Astrocyte (in vitro differentiated cells and primary cell): Measurements from ENCODE around the gene OR52D1. TPM values are rescaled to one million over a fixed set of nuclear protein-coding genes. Genes with fewer than 3 reads are reported as not detected.

ENCODE experiments used
- DNase-seq: peaks from one replicate; pipeline ENCODE4 v3.0.0-alpha.2; 2010; ENCODE audit warnings: low read depth
- FAIRE-seq: peaks from 2 replicates; lab custom pipeline; 2011; peaks lifted over from hg19 to GRCh38; lab: Jason Lieb, UNC
- H2AFZ ChIP-seq: 2 replicates; pipeline ENCODE4 v1.6.0; 2012; ENCODE audit warnings: low read depth, low read length, inconsistent platforms
- H3K27ac ChIP-seq: 2 replicates; pipeline ENCODE4 v1.5.1; 2011; ENCODE audit warnings: low read depth, low read length, inconsistent platforms
- H3K27me3 ChIP-seq: 2 replicates; pipeline ENCODE4 v1.6.0; 2011; ENCODE audit warnings: low read length, inconsistent platforms; ENCODE audit not compliant: insufficient read depth
- H3K36me3 ChIP-seq: 2 replicates; pipeline ENCODE4 v1.5.1; 2011; ENCODE audit warnings: low read length, inconsistent platforms; ENCODE audit not compliant: insufficient read depth
- H3K4me1 ChIP-seq: 2 replicates; pipeline ENCODE4 v1.5.1; 2011; ENCODE audit warnings: low read length, inconsistent platforms; ENCODE audit not compliant: insufficient read depth
- H3K4me2 ChIP-seq: 2 replicates; pipeline ENCODE4 v1.6.0; 2012; ENCODE audit warnings: low read length, inconsistent platforms
- H3K4me3 ChIP-seq: 2 replicates; pipeline ENCODE4 v1.5.1; 2011; ENCODE audit warnings: low read depth, mild to moderate bottlenecking, low read length, inconsistent platforms; ENCODE audit not compliant: insufficient read depth
- H3K79me2 ChIP-seq: 2 replicates; pipeline ENCODE4 v1.6.0; 2012; ENCODE audit warnings: mild to moderate bottlenecking, low read length, inconsistent platforms; ENCODE audit not compliant: insufficient read depth
- H3K9ac ChIP-seq: 2 replicates; pipeline ENCODE4 v1.6.0; 2012; ENCODE audit warnings: mild to moderate bottlenecking, low read length, inconsistent platforms
- H3K9me3 ChIP-seq: 2 replicates; pipeline ENCODE4 v1.5.1; 2012; ENCODE audit warnings: low read depth, mild to moderate bottlenecking, low read length, inconsistent platforms; ENCODE audit not compliant: insufficient read depth
- H4K20me1 ChIP-seq: 2 replicates; pipeline ENCODE4 v1.6.0; 2012; ENCODE audit warnings: low read length, inconsistent platforms; ENCODE audit not compliant: insufficient read depth
- H3K27ac Mint-ChIP-seq: one replicate; pipeline ENCODE4 v1.8.0; 2021; ENCODE audit warnings: mild to moderate bottlenecking, mixed read lengths; ENCODE audit not compliant: unreplicated experiment
- H3K27me3 Mint-ChIP-seq: one replicate; pipeline ENCODE4 v1.8.0; 2021; ENCODE audit warnings: low read depth, mixed read lengths; ENCODE audit not compliant: unreplicated experiment
- H3K36me3 Mint-ChIP-seq: one replicate; pipeline ENCODE4 v1.8.0; 2021; ENCODE audit warnings: low read depth, mixed read lengths; ENCODE audit not compliant: unreplicated experiment
- H3K4me1 Mint-ChIP-seq: one replicate; pipeline ENCODE4 v1.8.0; 2021; ENCODE audit warnings: low read depth, mixed read lengths; ENCODE audit not compliant: unreplicated experiment
- H3K4me3 Mint-ChIP-seq: one replicate; pipeline ENCODE4 v1.8.0; 2021; ENCODE audit warnings: mild to moderate bottlenecking, moderate library complexity, mixed read lengths; ENCODE audit not compliant: unreplicated experiment
- H3K9me3 Mint-ChIP-seq: one replicate; pipeline ENCODE4 v1.8.0; 2021; ENCODE audit warnings: mild to moderate bottlenecking, mixed read lengths; ENCODE audit not compliant: unreplicated experiment
- EZH2 ChIP-seq: IDR thresholded peaks from 2 replicates; pipeline ENCODE4 v1.6.1; 2012; ENCODE audit warnings: mild to moderate bottlenecking, low read length, inconsistent platforms; ENCODE audit not compliant: insufficient read depth
- total RNA-seq: library from RNA; stranded (reverse); gene quantifications from 2 replicates; pipeline ENCODE4 v1.2.1, GENCODE V29; 2021
- TF ChIP-seq, protein P1 (sequence below): IDR thresholded peaks from 2 replicates; pipeline ENCODE4 v1.5.1; 2011; ENCODE audit warnings: low read depth, mild to moderate bottlenecking, inconsistent platforms, low read length, moderate library complexity; ENCODE audit not compliant: insufficient read depth

OR52D1 gene
- total RNA-seq, 1 donor from 2014 or later = not detected

GRCh38 chr11:5489576-5490357, 1.3 kb downstream of the OR52D1 start:
- no peaks in the 10 kb centered on the region for H3K4me1 ChIP-seq
- H4K20me1 ChIP-seq = no peaks in the 10 kb centered on the region
- H3K27ac Mint-ChIP-seq = no peak overlapping the region
- H3K36me3 ChIP-seq = no peaks in the 10 kb centered on the region
- H3K27me3 Mint-ChIP-seq = no peaks in the 10 kb centered on the region
- peaks cover 2% of the 10 kb centered on the region for H3K9me3 Mint-ChIP-seq
- H3K9me3 ChIP-seq = no peaks in the 10 kb centered on the region
- H3K4me3 ChIP-seq = no peak overlapping the region
- H3K36me3 Mint-ChIP-seq = no peaks in the 10 kb centered on the region
- H3K4me3 Mint-ChIP-seq = no peak overlapping the region
- H3K4me1 Mint-ChIP-seq = peaks cover 3% of the 10 kb centered on the region
- no peaks in the 10 kb centered on the region for H3K79me2 ChIP-seq
- FAIRE-seq = no peak
- no peak overlapping the region for H3K9ac ChIP-seq
- TF ChIP-seq EZH2 = no peak
- TF ChIP-seq, protein P1, sequence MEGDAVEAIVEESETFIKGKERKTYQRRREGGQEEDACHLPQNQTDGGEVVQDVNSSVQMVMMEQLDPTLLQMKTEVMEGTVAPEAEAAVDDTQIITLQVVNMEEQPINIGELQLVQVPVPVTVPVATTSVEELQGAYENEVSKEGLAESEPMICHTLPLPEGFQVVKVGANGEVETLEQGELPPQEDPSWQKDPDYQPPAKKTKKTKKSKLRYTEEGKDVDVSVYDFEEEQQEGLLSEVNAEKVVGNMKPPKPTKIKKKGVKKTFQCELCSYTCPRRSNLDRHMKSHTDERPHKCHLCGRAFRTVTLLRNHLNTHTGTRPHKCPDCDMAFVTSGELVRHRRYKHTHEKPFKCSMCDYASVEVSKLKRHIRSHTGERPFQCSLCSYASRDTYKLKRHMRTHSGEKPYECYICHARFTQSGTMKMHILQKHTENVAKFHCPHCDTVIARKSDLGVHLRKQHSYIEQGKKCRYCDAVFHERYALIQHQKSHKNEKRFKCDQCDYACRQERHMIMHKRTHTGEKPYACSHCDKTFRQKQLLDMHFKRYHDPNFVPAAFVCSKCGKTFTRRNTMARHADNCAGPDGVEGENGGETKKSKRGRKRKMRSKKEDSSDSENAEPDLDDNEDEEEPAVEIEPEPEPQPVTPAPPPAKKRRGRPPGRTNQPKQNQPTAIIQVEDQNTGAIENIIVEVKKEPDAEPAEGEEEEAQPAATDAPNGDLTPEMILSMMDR = no peak
- H2AFZ ChIP-seq = no peak overlapping the region
- DNase-seq = peak; percentile 1
- H3K4me2 ChIP-seq = no peak overlapping the region
- H3K27ac ChIP-seq = no peak overlapping the region
- no peaks in the 10 kb centered on the region for H3K27me3 ChIP-seq

- Mint-ChIP-seq H3K9me3 (no peaks in the 10 kb centered on the region), H3K36me3 (no peaks in the 10 kb centered on the region), H3K27me3 (no peaks in the 10 kb centered on the region), H3K4me3 (no peak overlapping the region), H3K27ac (no peak overlapping the region), H3K4me1 (no peaks in the 10 kb centered on the region)
- Histone ChIP-seq H3K36me3 (no peaks in the 10 kb centered on the region), H3K9me3 (no peaks in the 10 kb centered on the region), H2AFZ (no peak overlapping the region), H3K9ac (no peak overlapping the region), H3K4me3 (no peak overlapping the region), H3K27ac (no peak overlapping the region), H4K20me1 (no peaks in the 10 kb centered on the region), H3K4me1 (no peaks in the 10 kb centered on the region), H3K4me2 (no peak overlapping the region), H3K79me2 (no peaks in the 10 kb centered on the region), H3K27me3 (no peaks in the 10 kb centered on the region)
- TF ChIP-seq, protein P1 = no peak
- TF ChIP-seq EZH2 = no peak
- no peak for FAIRE-seq
- DNase-seq = no peak
Measured at GRCh38 chr11:5499671-5500070, 11.2 kb downstream of the OR52D1 start.

DNA sequence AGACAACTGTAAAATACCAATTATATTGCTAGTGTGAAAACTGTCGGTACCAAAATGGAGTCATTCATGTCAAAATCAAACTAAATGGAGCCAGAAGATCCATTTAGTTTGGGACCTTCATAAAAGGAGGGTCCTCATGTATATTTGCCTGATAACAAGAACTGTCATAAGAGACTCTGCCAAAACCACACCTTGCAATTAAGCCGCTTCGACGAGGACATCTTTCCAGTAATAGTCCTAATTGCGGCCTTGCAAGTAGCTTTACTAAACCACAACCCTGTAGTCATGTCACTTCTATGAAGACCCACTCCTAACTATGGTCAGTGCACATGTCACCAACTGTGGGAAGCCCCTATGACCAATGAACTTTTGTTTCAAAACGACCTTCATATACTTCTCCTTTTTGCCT, 11.9 kb downstream of the OR52D1 start:
- H4K20me1 ChIP-seq = no peaks in the 10 kb centered on the region
- Mint-ChIP-seq H3K4me3 (no peak overlapping the region), H3K27me3 (no peaks in the 10 kb centered on the region), H3K36me3 (no peaks in the 10 kb centered on the region), H3K4me1 (no peaks in the 10 kb centered on the region), H3K27ac (no peak overlapping the region), H3K9me3 (no peaks in the 10 kb centered on the region)
- no peak overlapping the region for H3K4me2 ChIP-seq
- no peaks in the 10 kb centered on the region for H3K27me3 ChIP-seq
- H3K4me1 ChIP-seq = no peaks in the 10 kb centered on the region
- no peak for TF ChIP-seq EZH2
- TF ChIP-seq, protein P1 = no peak
- H2AFZ ChIP-seq = no peak overlapping the region
- H3K27ac ChIP-seq = no peak overlapping the region
- H3K9me3 ChIP-seq = no peaks in the 10 kb centered on the region
- H3K4me3 ChIP-seq = no peak overlapping the region
- DNase-seq = no peak
- no peak for FAIRE-seq
- no peaks in the 10 kb centered on the region for H3K36me3 ChIP-seq
- H3K9ac ChIP-seq = no peak overlapping the region
- no peaks in the 10 kb centered on the region for H3K79me2 ChIP-seq
